Transverse colon (tissue), 4 donors: ENCODE data around the gene NR3C2. TPM values are rescaled to one million over a fixed set of nuclear protein-coding genes. Genes with fewer than 3 reads are reported as not detected.

Source experiments
- DNase-seq: peaks from one replicate; pipeline ENCODE4 v3.0.0-alpha.2; 2019
- H3K27ac ChIP-seq, 4 donors: fragments of 200-600 bp; sonication (generic); 2 replicates each; pipeline ENCODE4 v1.5.1; 2016 to 2018; ENCODE audit warnings: inconsistent platforms in 4 of 4
- H3K27me3 ChIP-seq: fragments of 200-600 bp; sonication (generic); 2 replicates; pipeline ENCODE4 v1.5.1; 2017; ENCODE audit warnings: inconsistent platforms
- H3K36me3 ChIP-seq, 4 donors: fragments of 200-600 bp; sonication (generic); 2 replicates each; pipeline ENCODE4 v1.5.1; 2017 to 2019; ENCODE audit warnings: inconsistent platforms in 4 of 4
- H3K4me1 ChIP-seq, 4 donors: fragments of 200-600 bp; sonication (generic); 2 replicates each; pipeline ENCODE4 v1.5.1; 2017 to 2020; ENCODE audit warnings: inconsistent platforms in 4 of 4
- H3K4me3 ChIP-seq, 4 donors: fragments of 200-600 bp; sonication (generic); 1 replicate in 1 of 4; 2 replicates in 3 of 4; pipeline versions ENCODE4 v1.5.1 to v1.6.1; 2017 to 2019; ENCODE audit warnings: inconsistent platforms in 4 of 4
- H3K9me3 ChIP-seq, 2 donors: fragments of 200-600 bp; sonication (generic); 2 replicates each; pipeline ENCODE4 v1.5.1; 2017 to 2019; ENCODE audit warnings: inconsistent platforms in 2 of 2
- CTCF ChIP-seq, 5 experiments: fragments of 200-600 bp in 3 of 5; fragments of 450-650 bp in 2 of 5; sonication (generic) in 3 of 5; IDR thresholded peaks; 1 replicate in 2 of 5; 2 replicates in 3 of 5; pipeline ENCODE4 v1.5.1; 2016 to 2017; ENCODE audit warnings: antibody characterized with exemption in 5 of 5, inconsistent platforms in 3 of 5, mild to moderate bottlenecking in 2 of 5, moderate library complexity in 1 of 5
- EP300 ChIP-seq: sonication (generic); formaldehyde crosslinking; IDR thresholded peaks from one replicate; pipeline ENCODE4 v1.6.1; 2017; ENCODE audit warnings: antibody characterized with exemption, low read depth
- POLR2A ChIP-seq: fragments of 450-650 bp; IDR thresholded peaks from one replicate; pipeline ENCODE4 v1.6.1; 2016; ENCODE audit warnings: antibody characterized with exemption, mild to moderate bottlenecking, moderate library complexity
- POLR2AphosphoS5 ChIP-seq, 3 donors: sonication (generic); formaldehyde crosslinking; IDR thresholded peaks; one replicate each; pipeline ENCODE4 v1.6.1; 2016; ENCODE audit warnings: antibody characterized with exemption in 3 of 3
- WGBS, 2 donors: methylation state at CpG; one replicate each; pipeline ENCODE4 v1.1.5; 2018; ENCODE audit warnings: low coverage in 1 of 2; 5-methylcytosine and 5-hydroxymethylcytosine counted together
- in situ Hi-C, 4 donors: fragments of 200-750 bp; cut with MboI; loops; one replicate each; pipeline versions ENCODE4 v1.15.0 to v1.15.1; 2017; ENCODE audit warnings: low sequenced_read_pairs in 3 of 4, low pct_ligation_motif_present in 1 of 4, low pct_unique_long_range_greater_than_20kb in 1 of 4
- intact Hi-C: fragments of 100-400 bp; cut with DNase I; formaldehyde crosslinking; loops from one replicate; pipeline ENCODE4 v1.15.1; 2023; ENCODE audit warnings: low total_unique reads
- total RNA-seq, 4 donors: library from RNA; depleted of rRNA; stranded (reverse); fragments of >200 nt; gene quantifications; one replicate each; pipeline ENCODE4 v1.1.0, GENCODE V29; 2016

NR3C2 gene
- total RNA-seq, 4 donors from 2014 or later: 55.5 to 147 (median 125) TPM

GRCh38 chr4:148469938-148470337 lies 27.7 kb upstream of the NR3C2 start:
- in situ Hi-C loops: no loop called here
- H3K36me3 ChIP-seq: no peaks in the 10 kb centered on the region
- no peak for DNase-seq
- no peaks in the 10 kb centered on the region for H3K9me3 ChIP-seq
- 31 to 44% methylated on average over 2 of the region's 2 CpGs for WGBS, 2 donors
- intact Hi-C loops: no loop called here
- no peak overlapping the region for H3K27ac ChIP-seq
- TF ChIP-seq CTCF (IDR thresholded peaks at IDR 0.05) (no peak), POLR2A (no peak), POLR2AphosphoS5 (IDR thresholded peaks at IDR 0.05) (no peak), EP300 (no peak)
- no peak overlapping the region for H3K4me3 ChIP-seq
- H3K4me1 ChIP-seq: no peaks in the 10 kb centered on the region
- H3K27me3 ChIP-seq: no peaks in the 10 kb centered on the region

- in situ Hi-C loops: no loop called here
- no peak for TF ChIP-seq CTCF (IDR thresholded peaks at IDR 0.05)
- TF ChIP-seq POLR2AphosphoS5 (IDR thresholded peaks at IDR 0.05): no peak
- no peak for TF ChIP-seq POLR2A
Observed at GRCh38 chr4:148454835-148455234, 12.6 kb upstream of the NR3C2 start.

GRCh38 chr4:148453833-148454232 lies 11.6 kb upstream of the NR3C2 start:
- no peaks in the 10 kb centered on the region for H3K9me3 ChIP-seq
- DNase-seq: no peak
- in situ Hi-C loops (no loop called here), intact Hi-C loops (no loop called here)
- no peaks in the 10 kb centered on the region for H3K36me3 ChIP-seq
- no peaks in the 10 kb centered on the region for H3K4me1 ChIP-seq
- WGBS, 2 donors: 87 to 90% methylated on average over 4 of the region's 4 CpGs
- no peaks in the 10 kb centered on the region for H3K27me3 ChIP-seq
- H3K27ac ChIP-seq: no peak overlapping the region
- TF ChIP-seq POLR2AphosphoS5 (IDR thresholded peaks at IDR 0.05): no peak
- TF ChIP-seq CTCF (IDR thresholded peaks at IDR 0.05): no peak
- no peak for TF ChIP-seq EP300
- no peak for TF ChIP-seq POLR2A
- H3K4me3 ChIP-seq: no peak overlapping the region

More at GRCh38 chr4:148454835-148455234, 12.6 kb upstream of the NR3C2 start:
- Histone ChIP-seq H3K9me3 (no peaks in the 10 kb centered on the region), H3K27me3 (no peaks in the 10 kb centered on the region), H3K4me1 (no peaks in the 10 kb centered on the region), H3K4me3 (no peak overlapping the region), H3K27ac (no peak overlapping the region), H3K36me3 (no peaks in the 10 kb centered on the region)
- intact Hi-C loops: no loop called here
- DNase-seq: no peak

- Histone ChIP-seq H3K27ac (no peak overlapping the region), H3K27me3 (no peaks in the 10 kb centered on the region), H3K9me3 (no peaks in the 10 kb centered on the region), H3K36me3 (no peaks in the 10 kb centered on the region), H3K4me1 (no peaks in the 10 kb centered on the region), H3K4me3 (no peak overlapping the region)
- in situ Hi-C loops: no loop called here
- no peak for DNase-seq
- 75 to 86% methylated on average over 1 of the region's 1 CpG for whole genome bisulfite sequencing, 2 donors
- TF ChIP-seq CTCF (IDR thresholded peaks at IDR 0.05) (no peak), EP300 (no peak), POLR2AphosphoS5 (IDR thresholded peaks at IDR 0.05) (no peak), POLR2A (no peak)
- intact Hi-C loops: no loop called here
Observed at GRCh38 chr4:148452970-148453369, 10.8 kb upstream of the NR3C2 start.
